ENCODE results near the gene FNDC3A. TPM values are rescaled to one million over a fixed set of nuclear protein-coding genes. Genes with fewer than 3 reads are reported as not detected.

The FNDC3A gene
- total and polyA plus RNA-seq, 4 donors, result 25.2 to 89.5 (median 32.1) TPM

- H3K27me3 ChIP-seq (ENCODE audit: control insufficient read depth in 4 of 4, insufficient read depth in 4 of 4, low read length in 3 of 4), result no peaks in the 10 kb centered on the region
- no peaks in the 10 kb centered on the region for H3K36me3 ChIP-seq (ENCODE audit: control insufficient read depth in 4 of 4, insufficient read depth in 3 of 4, low read depth in 1 of 4, low read length in 3 of 4)
- no peaks in the 10 kb centered on the region for H3K4me1 ChIP-seq (ENCODE audit: control insufficient read depth in 4 of 4, insufficient read depth in 4 of 4, low read length in 3 of 4)
- TF ChIP-seq JUND (IDR thresholded peaks at IDR 0.05) (no peak), HNF4A (conservative IDR thresholded peaks at IDR 0.05) (peak in 1 of 2 donors; percentile 16)
- no peak overlapping the region for H3K27ac ChIP-seq (ENCODE audit: low read depth in 1 of 2, low read length in 2 of 2)
- H3K9me3 ChIP-seq (ENCODE audit: control insufficient read depth in 4 of 4, low read length in 3 of 4), result peaks cover 0 to 2% (median 0%) of the 10 kb centered on the region in 4 donors
- no peak for DNase-seq (ENCODE audit: low spot score)
- no peak overlapping the region for H3K9ac ChIP-seq (ENCODE audit: low read depth in 1 of 2, low read length in 2 of 2)
- no peak overlapping the region for H3K4me3 ChIP-seq (ENCODE audit: low read depth in 1 of 3, low read length in 3 of 3)
Observed at GRCh38 chr13:48938308-48938943, 37.3 kb upstream of the FNDC3A start.

GRCh38 chr13:48939728-48940127 lies 36.0 kb upstream of the FNDC3A start:
- Histone ChIP-seq H3K4me3 (ENCODE audit: low read depth in 1 of 3, low read length in 3 of 3) (no peak overlapping the region), H3K36me3 (ENCODE audit: control insufficient read depth in 4 of 4, insufficient read depth in 3 of 4, low read depth in 1 of 4, low read length in 3 of 4) (no peaks in the 10 kb centered on the region), H3K9me3 (ENCODE audit: control insufficient read depth in 4 of 4, low read length in 3 of 4) (no peaks in the 10 kb centered on the region), H3K9ac (ENCODE audit: low read depth in 1 of 2, low read length in 2 of 2) (no peak overlapping the region), H3K27ac (ENCODE audit: low read depth in 1 of 2, low read length in 2 of 2) (no peak overlapping the region), H3K27me3 (ENCODE audit: control insufficient read depth in 4 of 4, insufficient read depth in 4 of 4, low read length in 3 of 4) (no peaks in the 10 kb centered on the region), H3K4me1 (ENCODE audit: control insufficient read depth in 4 of 4, insufficient read depth in 4 of 4, low read length in 3 of 4) (no peaks in the 10 kb centered on the region)
- no peak for DNase-seq (ENCODE audit: low spot score)
- TF ChIP-seq ATF3 (IDR thresholded peaks at IDR 0.05) (no peak), MAX (IDR thresholded peaks at IDR 0.05) (no peak), REST (IDR thresholded peaks at IDR 0.05) (no peak), HNF4A (conservative IDR thresholded peaks at IDR 0.05) (no peak), RXRA (IDR thresholded peaks at IDR 0.05) (no peak), RAD21 (IDR thresholded peaks at IDR 0.05) (no peak), SP1 (IDR thresholded peaks at IDR 0.05) (no peak), JUND (IDR thresholded peaks at IDR 0.05) (no peak), YY1 (IDR thresholded peaks at IDR 0.05) (no peak), FOXA2 (IDR thresholded peaks at IDR 0.05) (no peak), FOXA1 (IDR thresholded peaks at IDR 0.05) (no peak), HNF4G (IDR thresholded peaks at IDR 0.05) (no peak), ZBTB33 (IDR thresholded peaks at IDR 0.05) (no peak)
- TF ChIP-seq, protein P1, sequence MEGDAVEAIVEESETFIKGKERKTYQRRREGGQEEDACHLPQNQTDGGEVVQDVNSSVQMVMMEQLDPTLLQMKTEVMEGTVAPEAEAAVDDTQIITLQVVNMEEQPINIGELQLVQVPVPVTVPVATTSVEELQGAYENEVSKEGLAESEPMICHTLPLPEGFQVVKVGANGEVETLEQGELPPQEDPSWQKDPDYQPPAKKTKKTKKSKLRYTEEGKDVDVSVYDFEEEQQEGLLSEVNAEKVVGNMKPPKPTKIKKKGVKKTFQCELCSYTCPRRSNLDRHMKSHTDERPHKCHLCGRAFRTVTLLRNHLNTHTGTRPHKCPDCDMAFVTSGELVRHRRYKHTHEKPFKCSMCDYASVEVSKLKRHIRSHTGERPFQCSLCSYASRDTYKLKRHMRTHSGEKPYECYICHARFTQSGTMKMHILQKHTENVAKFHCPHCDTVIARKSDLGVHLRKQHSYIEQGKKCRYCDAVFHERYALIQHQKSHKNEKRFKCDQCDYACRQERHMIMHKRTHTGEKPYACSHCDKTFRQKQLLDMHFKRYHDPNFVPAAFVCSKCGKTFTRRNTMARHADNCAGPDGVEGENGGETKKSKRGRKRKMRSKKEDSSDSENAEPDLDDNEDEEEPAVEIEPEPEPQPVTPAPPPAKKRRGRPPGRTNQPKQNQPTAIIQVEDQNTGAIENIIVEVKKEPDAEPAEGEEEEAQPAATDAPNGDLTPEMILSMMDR (IDR thresholded peaks at IDR 0.05; ENCODE audit: low read depth, low read length, missing input control), result no peak
- WGBS, result 94% methylated on average over 2 of the region's 2 CpGs
